ENCODE data around the gene TMEM170B. TPM values are rescaled to one million over a fixed set of nuclear protein-coding genes. Genes with fewer than 3 reads are reported as not detected.

The TMEM170B gene
- total RNA-seq, 1 experiment from 2014 or later, result 3.9 TPM

GRCh38 chr6:11525468-11526155 lies 11.9 kb upstream of the TMEM170B start:
- H4K20me1 ChIP-seq (ENCODE audit: insufficient read depth), result no peaks in the 10 kb centered on the region
- BruUV-seq (replicated peaks), result no TSS peak
- intact Hi-C loops (cut with micrococcal nuclease; ENCODE audit: unreplicated experiment), result no loop called here
- no peaks in the 10 kb centered on the region for H3K9me2 ChIP-seq (ENCODE audit: insufficient read depth)
- peak in 1 of 2 experiments; percentile 68 for DNase-seq
- no peak overlapping the region for H3K4me2 ChIP-seq
- no peaks in the 10 kb centered on the region for H3K79me2 ChIP-seq (ENCODE audit: low read depth)
- CTCF ChIA-PET, result no interaction called here
- POLR2A ChIA-PET (ENCODE audit: unreplicated experiment), result no interaction called here
- peak overlapping the region; percentile 16; the same call in 1 of the 2 replicates for H3K27ac ChIP-seq
- H3K4me1 ChIP-seq (replicated peaks; ENCODE audit: insufficient read depth), result peaks cover 9% of the 10 kb centered on the region
- H3K36me3 ChIP-seq (ENCODE audit: low read depth), result no peaks in the 10 kb centered on the region
- no peak overlapping the region for H3K4me3 ChIP-seq
- no peak overlapping the region for H2AFZ ChIP-seq
- H3K9me3 ChIP-seq (ENCODE audit: insufficient read depth, low read depth), result no peaks in the 10 kb centered on the region
- no peaks in the 10 kb centered on the region for H3F3A ChIP-seq (ENCODE audit: insufficient read depth, low read depth)
- no peak for TF ChIP-seq EZH2 (IDR thresholded peaks at IDR 0.05; ENCODE audit: low read depth)
- no peaks in the 10 kb centered on the region for H3K27me3 ChIP-seq (ENCODE audit: insufficient read depth, low read depth)

DNA sequence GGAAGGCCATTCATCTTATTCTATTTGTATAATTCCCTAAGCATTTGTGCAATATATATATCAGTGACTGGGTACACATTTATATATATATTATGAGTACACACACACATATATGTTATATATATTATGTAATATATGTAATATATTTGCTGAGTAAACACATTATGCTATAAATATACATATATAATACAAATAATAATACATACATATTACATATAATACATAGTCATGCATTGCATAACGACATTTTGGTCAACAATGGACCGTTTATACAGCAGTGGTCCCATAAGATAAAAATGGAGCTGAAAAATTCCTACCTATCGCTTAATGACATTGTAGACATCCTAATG lies 11.4 kb upstream of the TMEM170B start:
- TF ChIP-seq CTCF (conservative IDR thresholded peaks at IDR 0.05) (no peak), EZH2 (IDR thresholded peaks at IDR 0.05; ENCODE audit: low read depth) (no peak)
- Histone ChIP-seq H3K27ac (no peak overlapping the region), H4K20me1 (ENCODE audit: insufficient read depth) (no peaks in the 10 kb centered on the region), H3K4me3 (no peak overlapping the region), H3K9me2 (ENCODE audit: insufficient read depth) (no peaks in the 10 kb centered on the region), H3K4me1 (replicated peaks; ENCODE audit: insufficient read depth) (peaks cover 9% of the 10 kb centered on the region), H2AFZ (no peak overlapping the region), H3K79me2 (ENCODE audit: low read depth) (no peaks in the 10 kb centered on the region), H3K9me3 (ENCODE audit: insufficient read depth, low read depth) (no peaks in the 10 kb centered on the region), H3K36me3 (ENCODE audit: low read depth) (no peaks in the 10 kb centered on the region), H3K4me2 (no peak overlapping the region), H3K27me3 (ENCODE audit: insufficient read depth, low read depth) (no peaks in the 10 kb centered on the region), H3F3A (ENCODE audit: insufficient read depth, low read depth) (no peaks in the 10 kb centered on the region)
- BruUV-seq (replicated peaks), result no TSS peak
- ChIA-PET POLR2A (ENCODE audit: unreplicated experiment) (no interaction called here), CTCF (no interaction called here)
- intact Hi-C loops (cut with micrococcal nuclease; ENCODE audit: unreplicated experiment), result no loop called here
- no peak for DNase-seq

GRCh38 chr6:11527274-11527870 lies 10.2 kb upstream of the TMEM170B start:
- no peak overlapping the region for H3K4me3 ChIP-seq
- no peaks in the 10 kb centered on the region for H3K27me3 ChIP-seq (ENCODE audit: insufficient read depth, low read depth)
- H3F3A ChIP-seq (ENCODE audit: insufficient read depth, low read depth), result no peaks in the 10 kb centered on the region
- no peaks in the 10 kb centered on the region for H3K36me3 ChIP-seq (ENCODE audit: low read depth)
- intact Hi-C loops (cut with micrococcal nuclease; ENCODE audit: unreplicated experiment), result no loop called here
- no peak overlapping the region for H2AFZ ChIP-seq
- H3K9me2 ChIP-seq (ENCODE audit: insufficient read depth), result no peaks in the 10 kb centered on the region
- peaks cover 9% of the 10 kb centered on the region for H3K4me1 ChIP-seq (replicated peaks; ENCODE audit: insufficient read depth)
- TF ChIP-seq EZH2 (IDR thresholded peaks at IDR 0.05; ENCODE audit: low read depth) (no peak), CTCF (conservative IDR thresholded peaks at IDR 0.05) (no peak)
- H3K27ac ChIP-seq, result no peak overlapping the region
- H3K9me3 ChIP-seq (ENCODE audit: insufficient read depth, low read depth), result no peaks in the 10 kb centered on the region
- no peaks in the 10 kb centered on the region for H3K79me2 ChIP-seq (ENCODE audit: low read depth)
- BruUV-seq (replicated peaks), result no TSS peak
- no peaks in the 10 kb centered on the region for H4K20me1 ChIP-seq (ENCODE audit: insufficient read depth)
- ChIA-PET CTCF (interaction anchor here (0.7 kb wide), 1 partner anchor 170 kb away, joined by 5 read pairs; no protein-coding TSS in a partner anchor), POLR2A (ENCODE audit: unreplicated experiment) (no interaction called here)
- no peak overlapping the region for H3K4me2 ChIP-seq
- no peak for DNase-seq

All from PC-9 (cell line).